OCI-LY1 (cell line): ENCODE results near the gene ADTRP.

Source experiments
- H2AFZ ChIP-seq: fragments of 200-600 bp; sonication (generic), shearing (Covaris generic); 2 replicates; pipeline ENCODE4 v1.6.0; 2014; ENCODE audit warnings: antibody characterized with exemption, mild to moderate bottlenecking, low read length
- H3F3A ChIP-seq: fragments of 200-600 bp; sonication (generic), shearing (Covaris generic); 2 replicates; pipeline ENCODE4 v1.6.0; 2014; ENCODE audit warnings: mild to moderate bottlenecking, antibody characterized with exemption, low read length, moderate library complexity; ENCODE audit not compliant: insufficient read depth
- H3K27ac ChIP-seq: fragments of 200-600 bp; sonication (generic); 2 replicates; pipeline ENCODE4 v1.5.1; 2014; ENCODE audit warnings: low read length, mixed run types, mild to moderate bottlenecking, low read depth; ENCODE audit not compliant: poor library complexity, severe bottlenecking
- H3K27me3 ChIP-seq: fragments of 200-600 bp; sonication (generic); 2 replicates; pipeline ENCODE4 v1.6.0; 2014; ENCODE audit warnings: antibody characterized with exemption, mild to moderate bottlenecking, low read length, moderate library complexity; ENCODE audit not compliant: insufficient read depth
- H3K36me3 ChIP-seq: fragments of 200-600 bp; sonication (generic); 2 replicates; pipeline ENCODE4 v1.6.1; 2014; ENCODE audit warnings: mild to moderate bottlenecking, antibody characterized with exemption, low read length, moderate library complexity, mixed read lengths; ENCODE audit not compliant: insufficient read depth
- H3K4me1 ChIP-seq: fragments of 200-600 bp; sonication (generic); 2 replicates; pipeline ENCODE4 v1.5.1; 2014; ENCODE audit warnings: mild to moderate bottlenecking, low read length, moderate library complexity; ENCODE audit not compliant: insufficient read depth, severe bottlenecking
- H3K4me2 ChIP-seq: fragments of 200-600 bp; sonication (generic), shearing (Covaris generic); 2 replicates; pipeline ENCODE4 v1.6.1; 2014; ENCODE audit warnings: low read length
- H3K4me3 ChIP-seq: fragments of 200-600 bp; sonication (generic); 2 replicates; pipeline ENCODE4 v1.5.1; 2014; ENCODE audit warnings: low read length, low read depth, mild to moderate bottlenecking, mixed read lengths; ENCODE audit not compliant: poor library complexity, severe bottlenecking
- H3K79me2 ChIP-seq: fragments of 200-600 bp; shearing (Covaris generic); 2 replicates; pipeline ENCODE4 v1.6.1; 2016; ENCODE audit warnings: mixed run types, low read length, mixed read lengths; ENCODE audit not compliant: insufficient read depth
- H3K9ac ChIP-seq: fragments of 200-600 bp; sonication (generic), shearing (Covaris generic); 2 replicates; pipeline ENCODE4 v1.6.1; 2014; ENCODE audit warnings: mild to moderate bottlenecking, low read length, mixed read lengths
- H3K9me2 ChIP-seq: fragments of 200-600 bp; sonication (generic), shearing (Covaris generic); 2 replicates; pipeline ENCODE4 v1.6.1; 2014; ENCODE audit warnings: low read depth, mild to moderate bottlenecking, low read length, mixed read lengths
- H3K9me3 ChIP-seq: fragments of 200-600 bp; shearing (Covaris generic); 2 replicates; pipeline ENCODE4 v1.6.1; 2014; ENCODE audit warnings: low read length, mixed read lengths
- H4K20me1 ChIP-seq: fragments of 200-600 bp; sonication (generic), shearing (Covaris generic); 2 replicates; pipeline ENCODE4 v1.6.0; 2016; ENCODE audit warnings: mild to moderate bottlenecking, low read length; ENCODE audit not compliant: insufficient read depth
- CTCF ChIP-seq: fragments of 200-600 bp; sonication (generic), shearing (Covaris generic); IDR thresholded peaks from 2 replicates; pipeline ENCODE4 v1.5.1; 2017; ENCODE audit warnings: mild to moderate bottlenecking, antibody characterized with exemption, low read length, moderate library complexity, mixed read lengths
- EZH2 ChIP-seq: fragments of 200-600 bp; sonication (generic), shearing (Covaris generic); IDR thresholded peaks from 2 replicates; pipeline ENCODE4 v1.8.0; 2017; ENCODE audit warnings: borderline replicate concordance, mixed run types, mild to moderate bottlenecking, antibody characterized with exemption, low read length, moderate library complexity, mixed read lengths

ADTRP gene

GRCh38 chr6:11701573-11701972, 77.0 kb downstream of the ADTRP start:
- Histone ChIP-seq H3F3A (no peaks in the 10 kb centered on the region), H2AFZ (no peak overlapping the region), H3K4me1 (no peaks in the 10 kb centered on the region), H3K79me2 (no peaks in the 10 kb centered on the region), H3K4me2 (no peak overlapping the region), H3K9me2 (no peaks in the 10 kb centered on the region), H3K4me3 (no peak overlapping the region), H3K27ac (no peak overlapping the region), H3K27me3 (no peaks in the 10 kb centered on the region; the same call in 1 of the 2 replicates), H4K20me1 (no peaks in the 10 kb centered on the region), H3K36me3 (no peaks in the 10 kb centered on the region), H3K9ac (no peak overlapping the region), H3K9me3 (no peaks in the 10 kb centered on the region)
- TF ChIP-seq CTCF (no peak), EZH2 (no peak)

- Histone ChIP-seq H3K4me3 (no peak overlapping the region), H3K9me2 (no peaks in the 10 kb centered on the region), H4K20me1 (no peaks in the 10 kb centered on the region), H3K9ac (no peak overlapping the region), H2AFZ (no peak overlapping the region), H3K4me1 (no peaks in the 10 kb centered on the region), H3K36me3 (no peaks in the 10 kb centered on the region), H3K4me2 (no peak overlapping the region), H3F3A (no peaks in the 10 kb centered on the region), H3K27me3 (no peaks in the 10 kb centered on the region; the same call in 1 of the 2 replicates), H3K9me3 (no peaks in the 10 kb centered on the region), H3K79me2 (no peaks in the 10 kb centered on the region), H3K27ac (no peak overlapping the region)
- peak; percentile 31; the same call in 1 of the 2 replicates for TF ChIP-seq CTCF
- no peak for TF ChIP-seq EZH2
Measured at GRCh38 chr6:11700118-11700718, 78.4 kb downstream of the ADTRP start.

GRCh38 chr6:11699576-11699975, 79.0 kb downstream of the ADTRP start:
- Histone ChIP-seq H3K27ac (no peak overlapping the region), H3K27me3 (no peaks in the 10 kb centered on the region; the same call in 1 of the 2 replicates), H3K9me2 (no peaks in the 10 kb centered on the region), H3K4me3 (no peak overlapping the region), H3K9me3 (no peaks in the 10 kb centered on the region), H4K20me1 (no peaks in the 10 kb centered on the region), H3K36me3 (no peaks in the 10 kb centered on the region), H3F3A (no peaks in the 10 kb centered on the region), H3K4me1 (no peaks in the 10 kb centered on the region), H3K79me2 (no peaks in the 10 kb centered on the region), H3K9ac (no peak overlapping the region), H3K4me2 (no peak overlapping the region), H2AFZ (no peak overlapping the region)
- TF ChIP-seq EZH2 (no peak), CTCF (no peak)
